Esophagus muscularis mucosa (tissue), 4 donors: ENCODE results near the gene RBFOX2.

Experiments
- CTCF ChIP-seq, 3 experiments: fragments of 200-600 bp in 2 of 3; fragments of 450-650 bp in 1 of 3; sonication (generic) in 2 of 3; IDR thresholded peaks; one replicate each; pipeline ENCODE4 v1.5.1; 2017 to 2019; ENCODE audit warnings: antibody characterized with exemption in 3 of 3, mild to moderate bottlenecking in 2 of 3, moderate library complexity in 1 of 3
- EP300 ChIP-seq: sonication (generic); formaldehyde crosslinking; IDR thresholded peaks from one replicate; pipeline ENCODE4 v1.6.1; 2017; ENCODE audit warnings: antibody characterized with exemption
- POLR2A ChIP-seq: fragments of 450-650 bp; IDR thresholded peaks from one replicate; pipeline ENCODE4 v1.6.1; 2017; ENCODE audit warnings: antibody characterized with exemption, moderate library complexity, mild to moderate bottlenecking, low read depth
- POLR2AphosphoS5 ChIP-seq, 2 donors: sonication (generic); formaldehyde crosslinking; IDR thresholded peaks; one replicate each; pipeline ENCODE4 v1.6.1; 2017; ENCODE audit warnings: antibody characterized with exemption in 2 of 2

- no peak for TF ChIP-seq CTCF (IDR thresholded peaks at IDR 0.05)
- no peak for TF ChIP-seq POLR2A
- TF ChIP-seq POLR2AphosphoS5 (IDR thresholded peaks at IDR 0.05) = peak in 1 of 2 donors; percentile 7
- TF ChIP-seq EP300 = no peak
These were observed 1.9 kb downstream of the RBFOX2 start for GRCh38 chr22:36026741-36027140.
